ENCODE data around the gene CA9. TPM values are rescaled to one million over a fixed set of nuclear protein-coding genes. Genes with fewer than 3 reads are reported as not detected.

The CA9 gene
- total RNA-seq, 4 donors from 2014 or later, result 0.82 to 35.4 (median 2.0) TPM; not detected in 1

GRCh38 chr9:35698231-35698630, 24.5 kb downstream of the CA9 start:
- no peak for TF ChIP-seq CTCF (IDR thresholded peaks at IDR 0.05)
- ATAC-seq (ENCODE audit: low FRiP score), result no peak
- no peak for DNase-seq (ENCODE audit: low spot score)

GRCh38 chr9:35700031-35700430, 26.3 kb downstream of the CA9 start:
- ATAC-seq (ENCODE audit: low FRiP score) (no peak), DNase-seq (ENCODE audit: low spot score) (no peak)
- no peak for TF ChIP-seq CTCF (IDR thresholded peaks at IDR 0.05)

GRCh38 chr9:35700942-35701341, 27.2 kb downstream of the CA9 start:
- no peak for TF ChIP-seq CTCF (IDR thresholded peaks at IDR 0.05)
- DNase-seq (ENCODE audit: low spot score), result no peak

DNA sequence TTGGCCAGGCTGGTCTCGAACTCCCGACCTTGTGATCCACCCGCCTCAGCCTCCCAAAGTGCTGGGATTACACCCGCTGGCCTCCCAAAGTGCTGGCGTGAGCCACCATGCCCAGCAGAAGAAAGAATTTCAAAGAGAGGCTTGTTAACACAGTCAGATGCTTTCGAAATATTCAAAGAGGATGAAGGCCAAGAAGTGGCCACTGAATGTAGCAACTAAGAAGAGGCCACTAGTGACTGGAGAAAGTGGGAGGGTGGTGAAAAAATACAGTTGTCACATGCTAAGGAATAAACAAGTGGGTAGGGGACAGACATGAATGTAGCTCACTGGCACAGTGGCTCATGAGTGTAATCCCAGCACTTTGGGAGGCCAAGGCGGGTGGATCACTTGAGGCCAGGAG, 29.0 kb downstream of the CA9 start:
- no peak for TF ChIP-seq CTCF (IDR thresholded peaks at IDR 0.05)
- DNase-seq (ENCODE audit: low spot score) (no peak), ATAC-seq (ENCODE audit: low FRiP score) (no peak)

More at GRCh38 chr9:35700942-35701341, 27.2 kb downstream of the CA9 start:
- ATAC-seq (ENCODE audit: low FRiP score), result no peak

- no peak for DNase-seq (ENCODE audit: low spot score)
- no peak for ATAC-seq (ENCODE audit: low FRiP score)
- TF ChIP-seq CTCF (IDR thresholded peaks at IDR 0.05), result no peak
These were observed 30.4 kb downstream of the CA9 start for GRCh38 chr9:35703906-35704672.

DNA sequence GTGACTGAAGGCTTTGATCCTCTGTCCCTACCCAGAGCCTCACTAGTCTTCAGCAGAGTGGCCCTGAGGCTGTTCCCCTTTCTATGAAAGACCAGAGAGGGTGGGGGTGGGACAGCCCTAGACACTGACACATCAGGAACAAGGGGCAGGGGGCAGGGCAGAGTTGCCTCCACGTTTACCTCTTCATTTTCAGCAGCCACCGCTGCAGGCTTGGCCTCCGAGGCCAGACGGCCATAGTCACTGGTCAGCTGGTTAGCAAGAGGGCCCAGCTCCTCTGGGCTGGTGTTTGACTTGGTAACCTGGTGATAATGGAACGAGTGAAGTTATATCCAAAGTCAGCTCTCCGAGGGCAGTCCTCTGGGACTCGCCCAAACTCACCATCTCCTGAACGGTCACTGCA, 31.6 kb downstream of the CA9 start:
- ATAC-seq (ENCODE audit: low FRiP score), result no peak
- no peak for TF ChIP-seq CTCF (IDR thresholded peaks at IDR 0.05)
- no peak for DNase-seq (ENCODE audit: low spot score)

DNA sequence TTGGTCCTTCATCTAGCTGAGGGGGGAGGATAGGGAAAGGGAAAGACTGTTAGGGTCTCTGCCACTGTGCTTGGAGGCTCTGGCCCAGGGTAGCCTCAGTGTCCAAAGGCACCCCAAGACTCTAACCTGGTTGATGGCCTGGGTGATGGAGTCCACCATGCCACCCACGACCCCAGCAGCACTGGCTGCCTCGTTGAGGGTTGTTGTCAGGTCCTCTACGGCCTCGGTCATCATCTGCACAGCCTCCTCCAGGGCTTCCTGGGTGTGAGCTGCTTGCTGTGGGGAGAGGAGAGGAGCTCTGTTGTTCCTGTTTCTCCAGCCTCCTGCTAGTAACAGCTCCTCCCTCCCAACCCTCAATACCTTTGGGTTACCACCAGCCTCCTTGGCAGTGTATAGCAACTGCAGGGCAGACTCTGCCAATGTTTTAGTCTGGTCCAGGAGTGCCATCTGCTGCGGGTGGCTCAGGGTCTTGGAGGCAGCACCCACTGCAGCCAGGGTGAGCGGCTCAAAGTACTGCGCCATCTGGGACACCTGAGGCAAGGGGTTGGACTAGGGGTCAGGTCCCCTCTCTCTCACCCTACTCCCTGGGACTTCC, 32.2 kb downstream of the CA9 start:
- DNase-seq (ENCODE audit: low spot score) (no peak), ATAC-seq (ENCODE audit: low FRiP score) (no peak)
- TF ChIP-seq CTCF (IDR thresholded peaks at IDR 0.05), result no peak

Measured in omental fat pad (tissue), 4 donors.